H9 (cell line): ENCODE measurements around the gene TSC1. TPM values are rescaled to one million over a fixed set of nuclear protein-coding genes. Genes with fewer than 3 reads are reported as not detected.

Experiments used
- DNase-seq: peaks from one replicate; pipeline ENCODE4 v3.0.0-alpha.2; 2017
- H2AFZ ChIP-seq: one replicate; pipeline ENCODE4 v1.6.1; 2013; ENCODE audit warnings: mild to moderate bottlenecking, low read length, control low read depth, moderate library complexity
- H2AK5ac ChIP-seq: 2 replicates; pipeline ENCODE4 v1.6.1; 2013; ENCODE audit warnings: low read length, control low read depth, mixed read lengths; ENCODE audit not compliant: insufficient read length
- H2BK120ac ChIP-seq: one replicate; pipeline ENCODE4 v1.6.1; 2013; ENCODE audit warnings: low read depth, mild to moderate bottlenecking, low read length, control low read depth, inconsistent platforms; ENCODE audit not compliant: poor library complexity, severe bottlenecking
- H2BK12ac ChIP-seq: 2 replicates; pipeline ENCODE4 v1.6.1; 2013; ENCODE audit warnings: low read length, control low read depth, mixed read lengths, low read depth; ENCODE audit not compliant: insufficient read length
- H2BK15ac ChIP-seq: 2 replicates; pipeline ENCODE4 v1.6.1; 2013; ENCODE audit warnings: low read depth, low read length, control low read depth
- H2BK20ac ChIP-seq: one replicate; pipeline ENCODE4 v1.6.1; 2013; ENCODE audit warnings: low read depth, mild to moderate bottlenecking, low read length, control low read depth, inconsistent platforms; ENCODE audit not compliant: poor library complexity, severe bottlenecking
- H2BK5ac ChIP-seq: 2 replicates; pipeline ENCODE4 v1.6.1; 2013; ENCODE audit warnings: low read length, control low read depth, mixed read lengths; ENCODE audit not compliant: insufficient read length
- H3K14ac ChIP-seq: 2 replicates; pipeline ENCODE4 v1.6.1; 2013; ENCODE audit warnings: low read length, control low read depth; ENCODE audit not compliant: insufficient read depth
- H3K18ac ChIP-seq: 2 replicates; pipeline ENCODE4 v1.6.1; 2013; ENCODE audit warnings: low read depth, mild to moderate bottlenecking, mixed read lengths, low read length, control low read depth; ENCODE audit not compliant: insufficient read length
- H3K23ac ChIP-seq: 2 replicates; pipeline ENCODE4 v1.6.1; 2013; ENCODE audit warnings: low read length, control low read depth, mixed read lengths, low read depth; ENCODE audit not compliant: insufficient read length
- H3K23me2 ChIP-seq: 2 replicates; pipeline ENCODE4 v1.6.1; 2013; ENCODE audit warnings: low read depth, mild to moderate bottlenecking, mixed read lengths, low read length, control low read depth; ENCODE audit not compliant: insufficient read length, poor library complexity, severe bottlenecking
- H3K27ac ChIP-seq: 2 replicates; pipeline ENCODE4 v1.5.1; 2013; ENCODE audit warnings: low read length, control low read depth, mixed read lengths, low read depth; ENCODE audit not compliant: insufficient read length
- H3K27me3 ChIP-seq: 2 replicates; pipeline ENCODE4 v1.6.1; 2013; ENCODE audit warnings: low read length, control low read depth, inconsistent platforms; ENCODE audit not compliant: insufficient read depth
- H3K4ac ChIP-seq: 2 replicates; pipeline ENCODE4 v1.6.1; 2013; ENCODE audit warnings: low read depth, mild to moderate bottlenecking, control low read depth, inconsistent platforms, low read length, moderate library complexity
- H3K4me1 ChIP-seq: 2 replicates; pipeline ENCODE4 v1.6.1; 2013; ENCODE audit warnings: low read length, control low read depth, inconsistent platforms; ENCODE audit not compliant: insufficient read depth
- H3K4me2 ChIP-seq: 2 replicates; pipeline ENCODE4 v1.6.1; 2013; ENCODE audit warnings: low read length, control low read depth, mixed read lengths; ENCODE audit not compliant: insufficient read length, insufficient read depth
- H3K56ac ChIP-seq: 2 replicates; pipeline ENCODE4 v1.6.1; 2013; ENCODE audit warnings: low read depth, mild to moderate bottlenecking, mixed read lengths, low read length, control low read depth; ENCODE audit not compliant: insufficient read length
- H3K79me1 ChIP-seq: 2 replicates; pipeline ENCODE4 v1.6.1; 2013; ENCODE audit warnings: low read depth, mild to moderate bottlenecking, moderate library complexity, low read length, control low read depth, inconsistent platforms; ENCODE audit not compliant: insufficient read depth, poor library complexity, severe bottlenecking
- H3K79me2 ChIP-seq: 2 replicates; pipeline ENCODE4 v1.6.1; 2013; ENCODE audit warnings: low read length, control low read depth, inconsistent platforms; ENCODE audit not compliant: insufficient read depth
- H3K9ac ChIP-seq: 2 replicates; pipeline ENCODE4 v1.6.1; 2013; ENCODE audit warnings: low read length, control low read depth, mixed read lengths; ENCODE audit not compliant: insufficient read length; ENCODE audit errors: extremely low read depth
- H3K9me3 ChIP-seq: one replicate; pipeline ENCODE4 v1.6.1; 2013; ENCODE audit warnings: low read depth, low read length, inconsistent platforms; ENCODE audit not compliant: control insufficient read depth
- H3T11ph ChIP-seq: one replicate; pipeline ENCODE4 v1.6.1; 2013; ENCODE audit warnings: mild to moderate bottlenecking, low read length, control low read depth, inconsistent platforms
- H4K20me1 ChIP-seq: one replicate; pipeline ENCODE4 v1.6.1; 2013; ENCODE audit not compliant: control insufficient read depth, insufficient read length, insufficient read depth
- H4K5ac ChIP-seq: 2 replicates; pipeline ENCODE4 v1.6.1; 2013; ENCODE audit warnings: low read depth, mild to moderate bottlenecking, mixed read lengths, low read length, control low read depth; ENCODE audit not compliant: insufficient read length
- H4K8ac ChIP-seq: replicated peaks from 2 replicates; pipeline ENCODE4 v1.6.1; 2013; ENCODE audit warnings: low read length, control low read depth, mixed read lengths, low read depth; ENCODE audit not compliant: insufficient read length
- H4K91ac ChIP-seq: 2 replicates; pipeline ENCODE4 v1.6.1; 2013; ENCODE audit warnings: low read depth, mild to moderate bottlenecking, moderate library complexity, mixed read lengths, low read length, control low read depth; ENCODE audit not compliant: insufficient read length
- H3K27ac Mint-ChIP-seq, 3 experiments: 2 replicates in 2 of 3; 3 replicates in 1 of 3; pipeline ENCODE4 v1.8.0; 2020 to 2021; ENCODE audit warnings: mixed read lengths in 3 of 3, mild to moderate bottlenecking in 1 of 3, moderate library complexity in 1 of 3
- H3K27me3 Mint-ChIP-seq: 2 replicates; pipeline ENCODE4 v1.8.0; 2021; ENCODE audit warnings: low read depth, mild to moderate bottlenecking, moderate library complexity, mixed read lengths
- H3K36me3 Mint-ChIP-seq, 3 experiments: 2 replicates in 2 of 3; 3 replicates in 1 of 3; pipeline ENCODE4 v1.8.0; 2020 to 2021; ENCODE audit warnings: low read depth in 3 of 3, mixed read lengths in 3 of 3; ENCODE audit not compliant: insufficient read depth in 1 of 3
- H3K4me1 Mint-ChIP-seq, 2 experiments: 2 replicates each; pipeline ENCODE4 v1.8.0; 2020; ENCODE audit warnings: mixed read lengths in 2 of 2
- H3K4me3 Mint-ChIP-seq, 2 experiments: 2 replicates in 1 of 2; 3 replicates in 1 of 2; pipeline ENCODE4 v1.8.0; 2020 to 2021; ENCODE audit warnings: mild to moderate bottlenecking in 2 of 2, mixed read lengths in 2 of 2, moderate library complexity in 1 of 2
- H3K9me3 Mint-ChIP-seq, 2 experiments: 2 replicates in 1 of 2; 3 replicates in 1 of 2; pipeline ENCODE4 v1.8.0; 2020; ENCODE audit warnings: mild to moderate bottlenecking in 2 of 2, mixed read lengths in 2 of 2, moderate library complexity in 1 of 2
- WGBS: extraction: QIAGEN DNeasy Blood & Tissue Kit; methylation state at CpG from one replicate; pipeline ENCODE4 v1.1.7; 2013; ENCODE audit warnings: missing lambda C conversion rate, low lambda C conversion rate, mixed read lengths; ENCODE audit not compliant: insufficient read length; ENCODE audit errors: extremely low coverage; 5-methylcytosine and 5-hydroxymethylcytosine counted together
- total RNA-seq: library from RNA; stranded (reverse); gene quantifications from 2 replicates; pipeline ENCODE4 v1.2.1, GENCODE V29; 2021
- TF ChIP-seq, protein P1 (sequence below): fragments of 200-600 bp; sonication (generic); conservative IDR thresholded peaks from 3 replicates; pipeline ENCODE4 v1.8.0; 2021; ENCODE audit warnings: antibody characterized with exemption, mild to moderate bottlenecking

Gene TSC1
- total RNA-seq, 1 experiment from 2014 or later: 32.7 TPM

DNA sequence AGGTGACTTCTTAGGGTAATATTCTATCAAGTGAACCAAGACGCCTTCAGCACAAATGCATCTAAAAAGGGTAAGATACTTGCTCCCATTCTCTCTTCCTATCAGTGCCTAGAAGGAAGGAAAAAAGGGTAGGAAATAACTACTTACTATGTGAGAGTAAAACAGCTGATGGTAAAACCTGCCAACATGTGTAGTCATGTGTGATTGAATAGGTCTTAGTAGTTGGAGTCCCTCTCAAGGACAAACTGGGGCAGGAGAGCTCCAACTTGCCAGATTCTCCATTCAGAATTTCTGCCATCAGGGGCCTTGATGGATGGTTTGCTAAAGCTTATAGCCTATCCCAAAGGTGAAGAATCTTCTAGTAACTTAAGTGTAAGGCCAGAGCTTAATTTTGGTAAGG is 5.2 kb downstream of the TSC1 start:
- Histone ChIP-seq H2BK12ac (no peak overlapping the region), H3K4ac (no peak overlapping the region), H3T11ph (no peak overlapping the region), H2AFZ (no peak overlapping the region), H2BK20ac (no peak overlapping the region), H3K14ac (no peak overlapping the region), H3K18ac (no peak overlapping the region), H3K23ac (no peak overlapping the region), H3K23me2 (no peaks in the 10 kb centered on the region), H4K5ac (no peak overlapping the region), H3K79me1 (peaks cover 3% of the 10 kb centered on the region), H3K27me3 (no peaks in the 10 kb centered on the region), H3K4me2 (no peak overlapping the region), H4K8ac (no peak overlapping the region), H2BK15ac (no peak overlapping the region), H3K9ac (no peak overlapping the region), H3K79me2 (peaks cover 13% of the 10 kb centered on the region; the same call in 1 of the 2 replicates), H2BK120ac (no peak overlapping the region), H3K27ac (no peak overlapping the region), H4K91ac (no peak overlapping the region), H2AK5ac (no peak overlapping the region), H2BK5ac (no peak overlapping the region), H3K56ac (no peak overlapping the region), H3K4me1 (no peaks in the 10 kb centered on the region), H4K20me1 (no peaks in the 10 kb centered on the region), H3K9me3 (no peaks in the 10 kb centered on the region)
- Mint-ChIP-seq H3K27me3 (no peaks in the 10 kb centered on the region), H3K36me3 (no peaks in the 10 kb centered on the region; a peak in 1 of 7 replicates), H3K9me3 (no peaks in the 10 kb centered on the region), H3K4me1 (peaks cover 20 to 33% of the 10 kb centered on the region in 2 experiments), H3K4me3 (no peak overlapping the region), H3K27ac (no peak overlapping the region)
- WGBS: no CpG with 5 or more reads among the region's 1 CpG
- DNase-seq: no peak
- TF ChIP-seq, protein P1, sequence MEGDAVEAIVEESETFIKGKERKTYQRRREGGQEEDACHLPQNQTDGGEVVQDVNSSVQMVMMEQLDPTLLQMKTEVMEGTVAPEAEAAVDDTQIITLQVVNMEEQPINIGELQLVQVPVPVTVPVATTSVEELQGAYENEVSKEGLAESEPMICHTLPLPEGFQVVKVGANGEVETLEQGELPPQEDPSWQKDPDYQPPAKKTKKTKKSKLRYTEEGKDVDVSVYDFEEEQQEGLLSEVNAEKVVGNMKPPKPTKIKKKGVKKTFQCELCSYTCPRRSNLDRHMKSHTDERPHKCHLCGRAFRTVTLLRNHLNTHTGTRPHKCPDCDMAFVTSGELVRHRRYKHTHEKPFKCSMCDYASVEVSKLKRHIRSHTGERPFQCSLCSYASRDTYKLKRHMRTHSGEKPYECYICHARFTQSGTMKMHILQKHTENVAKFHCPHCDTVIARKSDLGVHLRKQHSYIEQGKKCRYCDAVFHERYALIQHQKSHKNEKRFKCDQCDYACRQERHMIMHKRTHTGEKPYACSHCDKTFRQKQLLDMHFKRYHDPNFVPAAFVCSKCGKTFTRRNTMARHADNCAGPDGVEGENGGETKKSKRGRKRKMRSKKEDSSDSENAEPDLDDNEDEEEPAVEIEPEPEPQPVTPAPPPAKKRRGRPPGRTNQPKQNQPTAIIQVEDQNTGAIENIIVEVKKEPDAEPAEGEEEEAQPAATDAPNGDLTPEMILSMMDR: no peak
